HCT116 (cell line): ENCODE measurements around the gene HCFC1. TPM values are rescaled to one million over a fixed set of nuclear protein-coding genes. Genes with fewer than 3 reads are reported as not detected.

Source experiments
- ATAC-seq: fragments of 200-7000 bp; cut with Tn5 transposase; 2 replicates; pipeline ENCODE4 v1.9.1; 2020; ENCODE audit warnings: mild to moderate bottlenecking, moderate library complexity
- BruUV-seq: library from RNA; stranded (reverse); fragments of 400-500 nt; replicated peaks from 2 replicates; lab custom pipeline; 2021; lab: Mats Ljungman, UMichigan
- CTCF ChIA-PET: fragments of 300-600 bp; sonication (Branson Sonifier 250); formaldehyde crosslinking; loops from one replicate; lab custom pipeline; 2021; ENCODE audit warnings: antibody characterized with exemption; lab: Charles Lee
- POLR2A ChIA-PET: fragments of 300-600, 350-600 bp; sonication (Branson Sonifier 250); formaldehyde crosslinking; loops from one replicate; lab custom pipeline; 2021; ENCODE audit warnings: antibody characterized with exemption; lab: Charles Lee
- RAD21 ChIA-PET, 2 experiments: fragments of 300-600 bp; sonication (Branson Sonifier 250); formaldehyde crosslinking; loops; one replicate each; lab custom pipeline; 2023; ENCODE audit warnings: low total read pairs in 2 of 2; ENCODE audit not compliant: uncharacterized antibody in 2 of 2, unreplicated experiment in 2 of 2, low non-redundant PET in 1 of 2; lab: Charles Lee
- DNase-seq: peaks from one replicate; pipeline ENCODE4 v3.0.0-alpha.2; 2010; ENCODE audit warnings: low read depth, low spot score
- H2AFZ ChIP-seq: fragments of 200-600 bp; shearing (Covaris generic), sonication (generic); 2 replicates; pipeline ENCODE4 v1.6.1; 2017; ENCODE audit warnings: low read depth, mixed run types, mixed read lengths, antibody characterized with exemption, low read length; ENCODE audit not compliant: poor library complexity, severe bottlenecking
- H3K27ac ChIP-seq: 2 replicates; pipeline ENCODE4 v1.5.1; 2012; ENCODE audit warnings: low read depth, low read length
- H3K27me3 ChIP-seq: fragments of 200-600 bp; sonication (generic); 2 replicates; pipeline ENCODE4 v1.6.1; 2016; ENCODE audit warnings: mixed run types, low read length, mixed read lengths; ENCODE audit not compliant: insufficient read depth
- H3K36me3 ChIP-seq, 2 experiments: fragments of 200-500 bp in 1 of 2; fragments of 200-600 bp in 1 of 2; sonication (Bioruptor generic) in 1 of 2; sonication (generic) in 1 of 2; 2 replicates each; pipeline versions ENCODE4 v1.5.1 to v1.6.1; 2014 to 2016; ENCODE audit warnings: low read length in 2 of 2, inconsistent platforms in 1 of 2, mixed read lengths in 1 of 2, mixed run types in 1 of 2; ENCODE audit not compliant: insufficient read depth in 2 of 2, control insufficient read depth in 1 of 2
- H3K4me1 ChIP-seq, 2 experiments: fragments of 200-600 bp in 1 of 2; sonication (generic) in 1 of 2; 2 replicates each; pipeline versions ENCODE4 v1.5.1 to v1.6.1; 2012 to 2017; ENCODE audit warnings: low read length in 2 of 2, inconsistent platforms in 1 of 2, mild to moderate bottlenecking in 1 of 2, mixed read lengths in 1 of 2, mixed run types in 1 of 2, moderate library complexity in 1 of 2; ENCODE audit not compliant: insufficient read depth in 2 of 2, control insufficient read depth in 1 of 2
- H3K4me2 ChIP-seq: fragments of 200-600 bp; sonication (generic); 2 replicates; pipeline ENCODE4 v1.6.1; 2017; ENCODE audit warnings: mixed run types, low read length, mixed read lengths
- H3K4me3 ChIP-seq, 2 experiments: fragments of 200-600 bp in 1 of 2; sonication (generic) in 1 of 2; replicated peaks in 1 of 2; 2 replicates each; pipeline ENCODE4 v1.5.1; 2011 to 2016; ENCODE audit warnings: low read length in 2 of 2, control low read depth in 1 of 2, low read depth in 1 of 2, mild to moderate bottlenecking in 1 of 2, mixed read lengths in 1 of 2, mixed run types in 1 of 2
- H3K79me2 ChIP-seq: fragments of 200-600 bp; sonication (generic); 2 replicates; pipeline ENCODE4 v1.6.1; 2017; ENCODE audit warnings: mild to moderate bottlenecking, mixed run types, low read length, moderate library complexity, mixed read lengths; ENCODE audit not compliant: insufficient read depth
- H3K9ac ChIP-seq: fragments of 200-600 bp; sonication (generic); 2 replicates; pipeline ENCODE4 v1.6.1; 2016; ENCODE audit warnings: low read length, mixed read lengths
- H3K9me2 ChIP-seq: fragments of 200-600 bp; sonication (generic), shearing (Covaris generic); 2 replicates; pipeline ENCODE4 v1.6.1; 2017; ENCODE audit warnings: mixed run types, mild to moderate bottlenecking, moderate library complexity; ENCODE audit not compliant: insufficient read depth
- H3K9me3 ChIP-seq, 2 experiments: fragments of 200-500 bp in 1 of 2; fragments of 200-600 bp in 1 of 2; sonication (Bioruptor generic) in 1 of 2; sonication (generic) in 1 of 2; 2 replicates each; pipeline ENCODE4 v1.6.1; 2014 to 2017; ENCODE audit warnings: low read length in 2 of 2, mixed read lengths in 2 of 2, inconsistent platforms in 1 of 2, low read depth in 1 of 2, mild to moderate bottlenecking in 1 of 2, mixed run types in 1 of 2, moderate library complexity in 1 of 2; ENCODE audit not compliant: control insufficient read depth in 1 of 2, insufficient read depth in 1 of 2
- H4K20me1 ChIP-seq: fragments of 200-600 bp; sonication (generic), shearing (Covaris generic); 2 replicates; pipeline ENCODE4 v1.6.1; 2017; ENCODE audit warnings: mixed run types, mild to moderate bottlenecking, moderate library complexity; ENCODE audit not compliant: insufficient read depth
- CTCF ChIP-seq, 3 experiments: fragments of 200-600 bp in 1 of 3; sonication (generic) in 1 of 3; IDR thresholded peaks in 2 of 3; conservative IDR thresholded peaks in 1 of 3; 2 replicates each; pipeline ENCODE4 v1.5.1; 2012 to 2017; ENCODE audit warnings: low read depth in 2 of 3, low read length in 2 of 3, antibody characterized with exemption in 1 of 3, borderline replicate concordance in 1 of 3, control low read depth in 1 of 3, mild to moderate bottlenecking in 1 of 3, mixed read lengths in 1 of 3, mixed run types in 1 of 3, moderate library complexity in 1 of 3; ENCODE audit not compliant: insufficient read depth in 1 of 3
- ELF1 ChIP-seq: IDR thresholded peaks from 2 replicates; pipeline ENCODE4 v1.6.1; 2012; ENCODE audit warnings: low read depth, borderline replicate concordance
- EZH2 ChIP-seq: fragments of 200-600 bp; sonication (generic); IDR thresholded peaks from 2 replicates; pipeline ENCODE4 v1.6.1; 2017; ENCODE audit warnings: antibody characterized with exemption, mixed run types
- MAX ChIP-seq: IDR thresholded peaks from 2 replicates; pipeline ENCODE4 v1.6.1; 2012
- RAD21 ChIP-seq: IDR thresholded peaks from 2 replicates; pipeline ENCODE4 v1.6.1; 2012; ENCODE audit warnings: low read depth, mild to moderate bottlenecking
- ZBTB33 ChIP-seq: IDR thresholded peaks from 2 replicates; pipeline ENCODE4 v1.6.1; 2011; ENCODE audit warnings: mild to moderate bottlenecking, low read length, moderate library complexity; ENCODE audit not compliant: insufficient replicate concordance; ENCODE audit errors: extremely low read depth
- intact Hi-C: fragments of 100-400 bp; cut with micrococcal nuclease; formaldehyde crosslinking; loops from 2 replicates; pipeline ENCODE4 v1.10.0; 2022
- total RNA-seq: library from RNA; stranded (reverse); gene quantifications from one replicate; pipeline ENCODE4 v1.2.1, GENCODE V29; 2021; ENCODE audit not compliant: unreplicated experiment

Gene HCFC1
- total RNA-seq, 1 experiment from 2014 or later = 72.8 TPM

- TF ChIP-seq ZBTB33 (no peak), RAD21 (no peak), MAX (no peak), EZH2 (no peak)
- intact Hi-C loops = loop anchor here (1.0 to 2.0 kb wide), 2 partner anchors 30 to 189 kb away; partner anchors contain the start of gene PLXNB3
- no peak overlapping the region for H3K4me2 ChIP-seq
- ChIA-PET CTCF (no interaction called here), RAD21 (no interaction called here), POLR2A (no interaction called here)
- H4K20me1 ChIP-seq = no peaks in the 10 kb centered on the region
- H3K9me3 ChIP-seq = no peaks in the 10 kb centered on the region
- ATAC-seq (peak; percentile 8; the same call in 1 of the 2 replicates), DNase-seq (no peak)
- H3K27me3 ChIP-seq = no peaks in the 10 kb centered on the region
- no peaks in the 10 kb centered on the region; the same call in 1 of the 2 replicates for H3K79me2 ChIP-seq
- no peak overlapping the region for H2AFZ ChIP-seq
- H3K4me1 ChIP-seq = no peaks in the 10 kb centered on the region
- no peaks in the 10 kb centered on the region for H3K9me2 ChIP-seq
- no TSS peak for BruUV-seq
- H3K27ac ChIP-seq = no peak overlapping the region
- H3K36me3 ChIP-seq = peaks cover 0 to 17% of the 10 kb centered on the region in 2 experiments; a peak in 1 of 4 replicates
- no peak overlapping the region for H3K9ac ChIP-seq
- no peak overlapping the region for H3K4me3 ChIP-seq
These were observed 17.6 kb downstream of the HCFC1 start for GRCh38 chrX:153953892-153954557.

- no peaks in the 10 kb centered on the region; the same call in 1 of the 2 replicates for H3K79me2 ChIP-seq
- peak; percentile 72 for ATAC-seq
- H4K20me1 ChIP-seq = no peaks in the 10 kb centered on the region
- H2AFZ ChIP-seq = no peak overlapping the region
- DNase-seq = no peak
- BruUV-seq = no TSS peak
- ChIA-PET CTCF (no interaction called here), RAD21 (no interaction called here), POLR2A (no interaction called here)
- no peaks in the 10 kb centered on the region for H3K9me2 ChIP-seq
- H3K27me3 ChIP-seq = no peaks in the 10 kb centered on the region
- no peaks in the 10 kb centered on the region for H3K9me3 ChIP-seq
- no peak overlapping the region for H3K4me3 ChIP-seq
- H3K9ac ChIP-seq = no peak overlapping the region
- no peak overlapping the region for H3K4me2 ChIP-seq
- peaks cover 0 to 17% of the 10 kb centered on the region in 2 experiments; a peak in 1 of 4 replicates for H3K36me3 ChIP-seq
- TF ChIP-seq ELF1 (no peak), CTCF (IDR thresholded peaks at IDR 0.05 in 2 of 3, conservative IDR thresholded peaks at IDR 0.05 in 1 of 3; ENCODE audit: borderline replicate concordance in 1 of 3, insufficient read depth in 1 of 3, low read depth in 2 of 3, low read length in 2 of 3) (peak in 2 of 3 experiments; percentile 79 to 80; a peak in 4 of 6 replicates)
- H3K27ac ChIP-seq = no peak overlapping the region
- intact Hi-C loops = loop anchor here (1.0 to 2.0 kb wide), 2 partner anchors 29 to 189 kb away; partner anchors contain the start of gene PLXNB3
- H3K4me1 ChIP-seq = no peaks in the 10 kb centered on the region
These were observed 18.2 kb downstream of the HCFC1 start for GRCh38 chrX:153953342-153953830.
